Erythroblast (primary cell): ENCODE data around the gene GBP1.
"Not testable (repeated sequence)": the region's sequence is repeated elsewhere in the genome, so short reads cannot be mapped to it uniquely, and the experiment has no call there.

Experiments
- DNase-seq, 2 experiments: peaks; one replicate each; lab custom pipeline; 2025; lab: John Stamatoyannopoulos, UW
- GATA1 ChIP-seq: IDR thresholded peaks from 2 replicates; pipeline ENCODE4 v1.6.1; 2011; ENCODE audit warnings: low read depth, mild to moderate bottlenecking, control low read depth, low read length, moderate library complexity
- POLR2A ChIP-seq: IDR thresholded peaks from 2 replicates; pipeline ENCODE4 v1.6.1; 2011; ENCODE audit warnings: mild to moderate bottlenecking, low read length

The GBP1 gene, protein sequence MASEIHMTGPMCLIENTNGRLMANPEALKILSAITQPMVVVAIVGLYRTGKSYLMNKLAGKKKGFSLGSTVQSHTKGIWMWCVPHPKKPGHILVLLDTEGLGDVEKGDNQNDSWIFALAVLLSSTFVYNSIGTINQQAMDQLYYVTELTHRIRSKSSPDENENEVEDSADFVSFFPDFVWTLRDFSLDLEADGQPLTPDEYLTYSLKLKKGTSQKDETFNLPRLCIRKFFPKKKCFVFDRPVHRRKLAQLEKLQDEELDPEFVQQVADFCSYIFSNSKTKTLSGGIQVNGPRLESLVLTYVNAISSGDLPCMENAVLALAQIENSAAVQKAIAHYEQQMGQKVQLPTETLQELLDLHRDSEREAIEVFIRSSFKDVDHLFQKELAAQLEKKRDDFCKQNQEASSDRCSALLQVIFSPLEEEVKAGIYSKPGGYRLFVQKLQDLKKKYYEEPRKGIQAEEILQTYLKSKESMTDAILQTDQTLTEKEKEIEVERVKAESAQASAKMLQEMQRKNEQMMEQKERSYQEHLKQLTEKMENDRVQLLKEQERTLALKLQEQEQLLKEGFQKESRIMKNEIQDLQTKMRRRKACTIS

DNA sequence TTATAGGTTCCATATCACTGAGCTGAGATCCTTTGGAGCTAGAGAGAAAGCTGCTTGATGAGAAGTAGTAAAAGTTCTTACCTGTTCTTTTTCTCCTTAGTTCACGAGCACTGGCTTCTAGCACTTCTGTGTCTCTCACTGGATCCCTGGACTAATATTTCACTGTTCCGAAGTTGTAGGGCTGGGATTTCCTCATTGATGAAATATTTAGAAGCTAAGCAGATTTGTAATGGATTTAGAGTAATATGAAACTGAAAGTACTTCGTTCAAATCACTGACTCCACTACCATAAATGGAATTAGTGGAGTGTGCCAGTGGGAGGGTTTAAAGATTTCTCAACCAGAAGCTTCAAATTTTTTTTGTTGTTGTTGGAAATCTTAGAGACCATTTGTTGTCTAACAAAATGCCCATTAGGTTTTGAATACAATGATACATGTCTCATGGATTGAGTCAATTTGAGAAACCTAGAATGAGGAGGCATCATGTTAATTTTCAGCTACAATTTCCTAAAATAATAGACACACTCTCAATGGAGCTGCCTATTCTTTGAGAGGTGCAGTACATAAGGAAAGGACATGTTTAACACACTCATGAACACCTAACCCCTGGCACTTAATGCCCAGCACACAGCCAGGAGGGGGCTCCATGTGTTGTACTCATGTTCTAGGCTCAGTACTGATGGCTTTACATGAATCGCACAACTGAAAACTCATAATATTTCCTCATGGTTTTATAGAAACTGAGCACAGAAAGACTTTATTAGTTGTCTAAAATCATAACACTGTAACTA lies at the start of gene GBP1:
Gene GBP1 (minus strand): TSS at position 130 of the 790 bp plus-strand sequence. CDS start 1,974 bp downstream, outside the sequence.
- no peak for DNase-seq
- TF ChIP-seq GATA1 (no peak), POLR2A (no peak)

DNA sequence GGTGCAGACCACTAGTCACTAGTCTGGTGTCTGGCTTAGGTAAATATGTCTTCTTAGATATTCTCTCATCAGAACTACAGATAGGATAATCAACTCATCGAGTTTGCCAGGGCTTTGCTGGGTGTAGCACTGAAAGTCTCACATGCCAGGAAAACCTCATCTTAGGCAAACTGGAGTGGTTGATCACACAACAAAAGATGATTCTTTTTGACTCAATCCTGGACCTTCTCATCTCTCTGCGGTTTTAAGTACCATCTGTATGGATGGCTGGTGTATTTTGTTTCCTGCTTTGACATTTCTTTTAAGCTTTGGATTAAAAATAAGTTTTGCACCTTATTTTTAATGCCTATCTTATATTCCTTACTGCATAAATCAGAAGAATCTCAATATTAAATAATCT lies 49.7 kb upstream of the GBP1 start:
- no peak for TF ChIP-seq GATA1
- TF ChIP-seq POLR2A = no peak

GRCh38 chr1:89112871-89113613 lies 48.0 kb upstream of the GBP1 start:
- TF ChIP-seq POLR2A = no peak
- no peak for TF ChIP-seq GATA1
- DNase-seq = peak in 1 of 2 experiments; percentile 9

More for the DNA sequence above, 49.7 kb upstream of the GBP1 start:
- no peak for DNase-seq

- DNase-seq = no peak
- no peak for TF ChIP-seq POLR2A
- no peak for TF ChIP-seq GATA1
Observed at GRCh38 chr1:89104687-89105086, 39.7 kb upstream of the GBP1 start.

- TF ChIP-seq GATA1 = no peak
- no peak for TF ChIP-seq POLR2A
- DNase-seq = no peak
Observed at GRCh38 chr1:89104147-89104546, 39.1 kb upstream of the GBP1 start.

- DNase-seq = no peak
- no peak for TF ChIP-seq GATA1
- no peak for TF ChIP-seq POLR2A
Observed at GRCh38 chr1:89102021-89102420, 37.0 kb upstream of the GBP1 start.

DNA sequence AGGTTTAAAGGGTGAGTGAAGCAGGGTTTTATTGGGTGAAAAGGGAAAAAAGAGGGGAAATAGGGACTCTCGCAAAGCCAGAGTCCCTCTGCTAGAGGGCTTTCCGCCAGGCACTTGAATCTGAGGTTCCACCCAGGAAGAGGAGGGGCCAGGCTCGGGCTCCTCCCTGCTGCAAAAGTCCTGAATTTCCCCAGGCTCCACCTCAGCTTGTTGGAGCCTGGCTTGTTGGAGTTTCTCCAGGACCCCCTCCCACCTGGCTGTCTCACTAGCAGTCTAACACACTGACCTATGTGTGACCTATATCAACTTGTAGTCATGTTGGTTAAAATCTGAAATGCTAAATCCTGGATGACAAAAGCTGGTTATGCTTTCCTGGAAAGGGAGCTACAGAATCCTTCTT lies 35.4 kb upstream of the GBP1 start:
- TF ChIP-seq GATA1 = no peak
- TF ChIP-seq POLR2A = no peak
- DNase-seq = no peak

DNA sequence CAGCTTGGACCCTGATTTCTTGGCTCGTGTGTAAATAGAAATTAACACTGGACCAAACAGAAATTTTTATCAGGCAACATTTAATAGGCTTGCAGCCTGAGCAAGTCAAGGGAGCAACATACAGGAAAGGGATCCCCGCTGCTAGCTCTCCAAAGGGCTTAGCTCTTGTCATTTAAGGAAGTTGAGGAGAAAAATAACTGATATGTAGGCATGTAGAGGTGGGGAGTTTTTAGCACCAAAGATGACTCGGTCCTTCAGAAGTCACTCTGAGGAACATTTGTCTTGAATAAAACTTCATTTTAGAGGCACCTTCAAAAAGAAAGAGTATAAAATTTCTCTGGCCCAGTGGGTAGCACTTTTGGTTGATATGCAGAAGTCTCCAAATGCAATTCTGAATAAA lies 33.8 kb upstream of the GBP1 start:
- DNase-seq = no peak
- TF ChIP-seq GATA1 = no peak
- TF ChIP-seq POLR2A = no peak

DNA sequence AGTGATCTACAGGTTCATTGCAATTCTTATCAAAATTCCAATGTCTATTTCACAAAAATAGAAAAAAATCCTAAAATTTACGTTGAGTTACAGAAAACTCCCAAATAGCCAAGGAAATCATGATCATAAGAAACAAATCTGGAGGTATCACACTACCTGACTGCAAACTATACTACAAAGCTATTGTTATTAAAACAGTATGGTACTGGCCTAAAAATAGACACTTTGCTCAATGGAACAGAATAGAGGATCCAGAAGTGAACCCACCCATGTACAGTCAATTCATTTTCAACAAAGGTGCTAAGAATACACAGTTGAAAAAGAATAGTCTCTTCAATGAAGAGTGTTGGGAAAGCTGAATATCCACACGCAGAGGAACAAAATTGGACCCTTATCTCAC lies 30.7 kb upstream of the GBP1 start:
- TF ChIP-seq POLR2A = no peak
- TF ChIP-seq GATA1 = no peak
- no peak for DNase-seq

- no peak for TF ChIP-seq POLR2A
- TF ChIP-seq GATA1 = no peak
- DNase-seq = no peak
Observed at GRCh38 chr1:89089962-89090361, 25.0 kb upstream of the GBP1 start.

DNA sequence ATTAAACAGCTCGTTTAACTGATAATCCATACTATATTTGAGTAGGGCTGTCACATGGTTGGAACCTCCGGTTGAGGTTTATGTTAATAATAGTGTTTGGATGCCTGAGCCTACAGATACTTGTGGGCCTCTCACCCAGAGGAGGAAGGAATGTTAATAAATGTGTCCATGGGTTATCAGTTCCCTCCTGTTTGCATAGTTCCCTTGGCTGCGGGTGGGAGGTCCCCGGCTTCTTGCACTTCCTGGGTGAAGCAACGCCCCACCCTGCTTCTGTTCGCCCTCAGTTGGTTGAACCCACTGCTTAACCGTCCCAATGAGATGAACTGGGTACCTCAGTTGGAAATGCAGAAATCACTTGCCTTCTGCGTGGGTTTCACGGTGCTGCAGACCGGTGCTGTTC lies 23.6 kb upstream of the GBP1 start:
- no peak for TF ChIP-seq POLR2A
- no peak for TF ChIP-seq GATA1
- DNase-seq = no peak

- DNase-seq = no peak
- TF ChIP-seq POLR2A (no peak), GATA1 (no peak)
Observed at GRCh38 chr1:89087241-89087640, 22.2 kb upstream of the GBP1 start.

DNA sequence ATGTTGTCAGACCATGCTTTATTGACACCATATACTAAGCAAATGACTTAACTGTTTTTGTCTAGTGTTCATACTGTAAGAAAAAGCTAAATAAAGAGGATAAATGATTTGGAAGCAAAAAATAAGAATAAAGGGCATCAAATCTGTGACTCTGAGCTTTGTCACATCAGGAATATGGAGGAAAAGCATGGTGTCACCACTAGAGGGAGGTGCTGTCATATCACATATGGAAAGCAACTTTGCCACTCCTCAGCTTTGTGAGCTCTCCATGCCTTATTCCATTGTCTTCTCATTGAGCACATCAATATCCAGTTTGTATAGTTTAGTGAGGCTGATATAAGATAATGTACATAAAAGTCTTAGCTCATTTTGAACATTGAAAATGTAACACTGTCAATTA lies 20.8 kb upstream of the GBP1 start:
- peak; percentile 53 to 64 for DNase-seq
- no peak for TF ChIP-seq POLR2A
- no peak for TF ChIP-seq GATA1

DNA sequence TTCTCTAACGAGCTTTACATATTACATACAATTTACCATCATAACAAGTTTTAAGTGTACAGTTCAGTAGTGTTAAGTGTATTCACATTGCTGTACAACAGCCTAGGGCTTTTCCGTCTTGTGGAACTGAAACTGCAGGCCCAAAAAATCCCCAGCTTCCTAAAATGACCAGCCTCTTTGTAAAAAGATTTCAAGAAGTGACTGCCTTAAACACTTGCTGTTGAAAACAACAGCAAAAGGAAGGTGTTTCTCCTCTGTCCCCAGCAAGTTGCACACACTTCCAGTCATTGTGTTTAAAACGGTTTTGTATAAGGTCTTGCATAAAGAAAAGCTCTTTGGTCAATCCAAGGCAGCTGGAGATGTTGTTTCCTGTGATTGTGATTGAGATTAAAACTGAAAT lies 16.0 kb upstream of the GBP1 start:
- no peak for DNase-seq
- TF ChIP-seq GATA1 = no peak
- no peak for TF ChIP-seq POLR2A

DNA sequence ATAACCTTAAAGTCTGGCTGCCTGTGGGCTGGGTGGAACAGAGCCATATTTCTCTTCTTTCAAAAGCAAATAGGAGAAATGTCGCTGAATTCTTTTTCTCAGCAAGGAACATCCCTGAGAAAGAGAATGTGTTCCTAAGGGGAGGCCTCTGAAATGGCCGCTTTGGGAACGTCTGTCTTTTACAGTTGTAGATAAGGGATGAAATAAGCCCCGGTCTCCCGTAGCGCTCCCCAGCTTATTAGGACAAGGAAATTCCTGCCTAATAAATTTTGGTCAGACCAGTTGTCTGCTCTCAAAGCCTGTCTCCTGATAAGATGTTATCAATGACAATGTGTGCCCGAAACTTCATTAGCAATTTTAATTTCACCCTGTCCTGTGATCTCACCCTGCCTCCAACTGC lies 15.1 kb upstream of the GBP1 start:
- not testable (repeated sequence) for DNase-seq

GRCh38 chr1:89072466-89073065 lies 7.6 kb upstream of the GBP1 start:
- not testable (repeated sequence) for DNase-seq
